ENCODE measurements around the gene TFPI2. TPM values are rescaled to one million over a fixed set of nuclear protein-coding genes. Genes with fewer than 3 reads are reported as not detected.

The TFPI2 gene
- total and polyA plus RNA-seq, 4 donors = 1.4 to 9.1 (median 3.6) TPM

- Histone ChIP-seq H3K27me3 (ENCODE audit: control insufficient read depth in 4 of 4, insufficient read depth in 4 of 4, low read length in 3 of 4) (no peaks in the 10 kb centered on the region), H3K9ac (ENCODE audit: low read depth in 1 of 2, low read length in 2 of 2) (no peak overlapping the region), H3K4me3 (ENCODE audit: low read depth in 1 of 3, low read length in 3 of 3) (no peak overlapping the region), H3K9me3 (ENCODE audit: control insufficient read depth in 4 of 4, low read length in 3 of 4) (no peaks in the 10 kb centered on the region), H3K27ac (ENCODE audit: low read depth in 1 of 2, low read length in 2 of 2) (no peak overlapping the region), H3K36me3 (ENCODE audit: control insufficient read depth in 4 of 4, insufficient read depth in 3 of 4, low read depth in 1 of 4, low read length in 3 of 4) (no peaks in the 10 kb centered on the region), H3K4me1 (ENCODE audit: control insufficient read depth in 4 of 4, insufficient read depth in 4 of 4, low read length in 3 of 4) (no peaks in the 10 kb centered on the region)
- no peak for DNase-seq (ENCODE audit: low spot score)
- TF ChIP-seq NR2F2 (IDR thresholded peaks at IDR 0.05) (no peak), JUND (IDR thresholded peaks at IDR 0.05) (no peak), YY1 (IDR thresholded peaks at IDR 0.05) (no peak), ATF3 (IDR thresholded peaks at IDR 0.05) (no peak), EGR1 (IDR thresholded peaks at IDR 0.05; ENCODE audit: low read depth in 2 of 2) (no peak), REST (IDR thresholded peaks at IDR 0.05) (no peak), RXRA (IDR thresholded peaks at IDR 0.05) (no peak), FOXA2 (IDR thresholded peaks at IDR 0.05) (no peak), RAD21 (IDR thresholded peaks at IDR 0.05) (no peak), FOXA1 (IDR thresholded peaks at IDR 0.05) (no peak), GABPA (IDR thresholded peaks at IDR 0.05 in 1 of 2, conservative IDR thresholded peaks at IDR 0.05 in 1 of 2) (no peak), CTCF (IDR thresholded peaks at IDR 0.05; ENCODE audit: low read depth, low read length, missing input control) (no peak), HNF4G (IDR thresholded peaks at IDR 0.05) (no peak), SP1 (IDR thresholded peaks at IDR 0.05) (no peak), ZBTB33 (IDR thresholded peaks at IDR 0.05) (no peak), TAF1 (conservative IDR thresholded peaks at IDR 0.05) (no peak)
- TF ChIP-seq, protein P1, sequence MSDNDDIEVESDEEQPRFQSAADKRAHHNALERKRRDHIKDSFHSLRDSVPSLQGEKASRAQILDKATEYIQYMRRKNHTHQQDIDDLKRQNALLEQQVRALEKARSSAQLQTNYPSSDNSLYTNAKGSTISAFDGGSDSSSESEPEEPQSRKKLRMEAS (IDR thresholded peaks at IDR 0.05) = no peak
Measured at GRCh38 chr7:93856323-93856722, 34.2 kb downstream of the TFPI2 start.

GRCh38 chr7:93855797-93856196, 34.8 kb downstream of the TFPI2 start:
- no peaks in the 10 kb centered on the region for H3K9me3 ChIP-seq (ENCODE audit: control insufficient read depth in 4 of 4, low read length in 3 of 4)
- no peaks in the 10 kb centered on the region for H3K4me1 ChIP-seq (ENCODE audit: control insufficient read depth in 4 of 4, insufficient read depth in 4 of 4, low read length in 3 of 4)
- no peaks in the 10 kb centered on the region for H3K36me3 ChIP-seq (ENCODE audit: control insufficient read depth in 4 of 4, insufficient read depth in 3 of 4, low read depth in 1 of 4, low read length in 3 of 4)
- H3K27ac ChIP-seq (ENCODE audit: low read depth in 1 of 2, low read length in 2 of 2) = no peak overlapping the region
- no peak overlapping the region for H3K4me3 ChIP-seq (ENCODE audit: low read depth in 1 of 3, low read length in 3 of 3)
- WGBS = 55% methylated on average over 1 of the region's 1 CpG
- DNase-seq (ENCODE audit: low spot score) = no peak
- no peaks in the 10 kb centered on the region for H3K27me3 ChIP-seq (ENCODE audit: control insufficient read depth in 4 of 4, insufficient read depth in 4 of 4, low read length in 3 of 4)
- no peak overlapping the region for H3K9ac ChIP-seq (ENCODE audit: low read depth in 1 of 2, low read length in 2 of 2)
- TF ChIP-seq ATF3 (IDR thresholded peaks at IDR 0.05) (no peak), NR2F2 (IDR thresholded peaks at IDR 0.05) (no peak), RAD21 (IDR thresholded peaks at IDR 0.05) (no peak), HNF4G (IDR thresholded peaks at IDR 0.05) (no peak), RXRA (IDR thresholded peaks at IDR 0.05) (no peak), GABPA (IDR thresholded peaks at IDR 0.05 in 1 of 2, conservative IDR thresholded peaks at IDR 0.05 in 1 of 2) (no peak), EGR1 (IDR thresholded peaks at IDR 0.05; ENCODE audit: low read depth in 2 of 2) (no peak), HNF4A (conservative IDR thresholded peaks at IDR 0.05) (no peak), REST (IDR thresholded peaks at IDR 0.05) (no peak), YY1 (IDR thresholded peaks at IDR 0.05) (no peak), CTCF (IDR thresholded peaks at IDR 0.05; ENCODE audit: low read depth, low read length, missing input control) (no peak), JUND (IDR thresholded peaks at IDR 0.05) (no peak)

Data from liver (tissue), 9 donors.